HG02610 (cell line): ENCODE results near the gene LBHD2.
"Not testable (repeated sequence)": the region's sequence is repeated elsewhere in the genome, so short reads cannot be mapped to it uniquely, and the experiment has no call there.

Source experiments
- ATAC-seq: cut with Tn5 transposase; IDR thresholded peaks from one replicate; pipeline ENCODE4 v1.9.1; 2021; ENCODE audit warnings: mild to moderate bottlenecking, moderate library complexity; ENCODE audit not compliant: unreplicated experiment

The LBHD2 gene

DNA sequence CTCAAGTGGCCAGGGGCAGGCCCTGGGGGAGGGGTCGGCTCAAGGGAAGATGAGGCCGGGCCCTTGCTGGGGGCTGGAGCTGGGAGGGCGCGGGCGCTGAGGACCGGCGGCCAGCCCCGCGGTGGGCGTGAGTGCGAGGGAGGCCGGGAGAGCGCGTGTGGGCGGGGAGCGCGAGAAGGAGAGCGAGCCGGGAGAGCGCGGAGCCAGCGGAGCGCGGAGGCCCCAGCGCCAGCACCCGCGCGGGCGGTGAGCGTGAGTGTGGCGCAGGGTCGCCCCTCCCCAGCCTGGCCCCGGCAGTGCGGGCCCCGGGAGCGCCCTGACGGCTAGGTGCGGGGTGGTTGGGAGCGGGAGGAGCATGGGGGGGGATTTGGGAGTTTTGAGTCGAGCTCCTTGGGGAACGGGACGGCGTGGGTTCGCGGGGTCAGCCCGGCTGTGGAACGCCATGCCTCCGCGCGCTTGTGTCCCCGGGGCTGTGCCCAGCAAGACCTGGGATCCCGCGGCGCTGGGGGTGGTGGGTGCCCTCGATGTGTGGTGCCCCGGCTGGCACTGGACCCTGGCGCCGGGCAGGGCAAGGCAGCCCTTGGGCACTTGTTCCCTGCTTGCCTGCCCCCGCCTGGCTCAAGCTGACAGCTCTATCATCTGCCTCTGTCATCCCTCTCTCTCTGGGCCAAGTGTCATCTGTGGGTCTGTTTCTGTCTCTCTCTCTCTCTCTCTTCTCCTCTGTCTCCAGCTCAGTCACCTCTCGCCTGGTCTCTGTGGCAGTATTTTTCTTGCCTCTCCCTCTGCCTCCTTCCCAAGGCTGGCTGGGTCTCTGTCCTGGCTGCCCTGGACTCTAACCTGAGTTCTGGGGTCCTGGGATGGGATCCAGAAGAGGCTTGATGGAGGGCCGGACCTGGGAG, at the start of gene LBHD2:
Gene LBHD2, plus strand, starts transcription at position 190 of the 899 bp plus-strand sequence. CDS start 1,803 bp downstream, outside the sequence.
- ATAC-seq = no peak

DNA sequence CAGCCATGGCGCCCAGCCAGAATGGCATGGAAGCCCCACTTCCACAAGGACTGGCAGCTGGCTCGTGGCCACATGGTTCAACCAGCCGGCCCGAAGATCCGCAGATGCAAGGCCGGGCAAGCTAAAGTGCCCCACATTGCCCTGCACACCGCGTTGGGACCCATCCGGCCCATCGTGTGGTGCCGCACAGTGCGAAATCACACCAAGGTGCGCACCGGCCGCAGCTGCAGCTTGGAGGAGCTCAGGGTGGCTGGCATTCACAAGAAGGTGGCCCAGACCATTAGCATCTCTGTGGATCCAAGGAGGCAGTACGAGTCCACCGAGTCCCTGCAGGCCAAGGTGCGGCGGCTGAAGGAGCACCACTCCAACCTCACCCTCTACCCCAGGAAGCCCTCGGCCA, 42.5 kb upstream of the LBHD2 start:
- ATAC-seq = no peak

DNA sequence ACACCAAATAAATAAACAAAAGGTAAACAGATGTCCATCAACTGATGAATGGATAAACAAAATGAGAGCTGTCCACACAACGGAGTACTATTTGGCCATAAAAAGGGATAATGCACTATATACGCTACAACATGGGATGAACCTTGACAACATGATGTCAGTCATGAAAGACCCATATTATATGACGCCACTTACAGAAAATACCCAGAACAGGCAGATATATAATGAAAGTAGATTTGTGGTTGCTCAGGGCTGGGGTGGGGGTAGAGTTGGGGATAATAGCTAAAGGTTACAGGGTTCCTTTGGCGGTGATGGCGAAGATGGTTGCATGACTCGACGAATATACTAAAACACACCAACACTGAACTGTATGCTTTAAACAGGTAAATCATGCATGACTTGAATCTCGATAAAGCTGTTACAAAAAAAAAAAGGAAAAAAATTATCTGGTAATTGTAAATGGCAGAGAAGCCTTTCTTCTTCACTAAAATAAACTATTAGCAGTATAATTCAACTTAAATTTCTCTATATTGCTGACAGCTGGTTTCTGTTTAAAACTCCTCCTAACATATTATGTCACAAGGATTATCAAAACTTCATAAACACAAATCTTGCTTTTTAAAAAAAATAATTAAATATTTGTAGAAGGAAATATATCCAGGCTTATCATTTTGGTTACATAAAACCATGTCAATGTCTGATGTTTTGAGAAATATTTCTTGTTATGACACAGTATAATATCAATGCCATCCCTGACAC, 40.6 kb upstream of the LBHD2 start:
- ATAC-seq = no peak

DNA sequence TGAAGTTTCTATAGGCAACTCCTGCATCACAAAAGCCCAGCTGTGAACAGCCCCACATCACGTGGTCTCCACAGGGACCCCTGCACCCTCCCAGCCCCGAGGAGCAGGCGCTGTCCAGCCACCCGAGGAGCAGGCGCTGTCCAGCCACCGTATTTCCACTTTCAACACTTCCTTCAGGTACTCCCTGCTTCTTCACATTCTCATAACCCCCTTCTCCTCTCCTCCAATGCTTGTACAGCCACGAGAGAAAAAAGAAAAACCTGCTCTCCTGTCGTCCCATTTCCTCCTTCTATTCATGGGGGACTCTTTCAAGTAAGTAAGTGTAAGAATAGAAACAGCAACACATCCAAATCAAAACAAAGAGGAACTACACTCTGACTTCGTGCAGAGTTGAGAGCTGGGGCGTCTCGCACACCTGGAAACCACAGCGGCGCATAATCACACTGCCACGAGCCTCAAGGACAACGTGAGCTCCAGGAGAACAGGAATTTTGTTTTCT, 38.6 kb upstream of the LBHD2 start:
- no peak for ATAC-seq

DNA sequence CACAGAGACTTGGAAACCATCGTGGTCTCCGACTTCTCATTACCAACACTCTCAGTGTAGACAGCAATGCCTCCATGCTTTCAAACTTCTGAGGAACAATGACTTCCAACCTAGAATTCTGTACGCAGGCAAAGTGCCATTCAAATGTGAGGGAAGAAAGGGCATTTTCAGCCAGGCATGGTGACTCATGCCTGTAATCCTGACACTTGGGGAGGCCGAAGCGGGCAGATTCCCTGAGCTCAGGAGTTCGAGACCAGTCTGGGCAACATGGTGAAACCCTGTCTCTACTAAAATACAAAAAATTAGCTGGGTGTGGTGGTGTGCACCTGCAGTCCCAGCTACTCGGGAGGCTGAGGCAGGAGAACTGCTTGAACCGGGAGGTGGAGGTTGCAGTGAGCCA, 36.6 kb upstream of the LBHD2 start:
- not testable (repeated sequence) for ATAC-seq

DNA sequence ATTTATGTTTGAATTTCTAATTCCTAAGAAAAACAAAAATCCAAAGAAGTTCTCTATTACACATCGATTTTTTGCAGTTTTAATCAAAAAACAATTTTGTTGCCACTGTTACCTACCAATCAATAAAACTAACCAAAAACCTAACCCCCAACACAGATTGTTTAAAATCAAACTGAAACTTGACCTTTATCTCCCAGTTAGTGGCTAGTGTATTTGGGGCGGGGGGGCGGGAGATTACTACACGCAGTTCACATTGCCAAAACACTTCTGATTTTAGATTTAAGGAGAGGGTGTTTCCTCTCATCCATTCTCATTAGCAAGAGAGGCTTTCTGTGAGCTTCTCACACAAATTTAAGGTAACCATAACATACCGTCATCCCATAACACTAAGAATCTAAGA, 33.1 kb upstream of the LBHD2 start:
- no peak for ATAC-seq

DNA sequence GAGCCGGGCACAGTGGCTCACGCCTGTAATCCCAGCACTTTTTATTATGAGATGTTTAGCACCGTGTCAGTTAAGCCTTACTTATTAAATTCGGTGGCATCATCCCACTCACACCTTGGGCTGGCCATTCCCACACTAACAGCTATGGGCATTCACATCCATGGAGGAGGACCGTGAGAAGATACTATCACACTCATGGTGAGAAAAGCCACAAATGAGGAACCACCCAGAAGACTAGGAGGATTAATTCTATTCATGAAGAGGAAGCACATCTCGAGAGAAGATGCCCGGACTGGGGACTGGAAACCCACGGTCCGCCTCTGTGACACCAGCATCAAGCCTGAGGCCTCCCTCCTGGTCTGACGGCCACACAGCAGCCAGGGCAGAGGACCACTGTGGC, 31.6 kb upstream of the LBHD2 start:
- ATAC-seq = no peak

DNA sequence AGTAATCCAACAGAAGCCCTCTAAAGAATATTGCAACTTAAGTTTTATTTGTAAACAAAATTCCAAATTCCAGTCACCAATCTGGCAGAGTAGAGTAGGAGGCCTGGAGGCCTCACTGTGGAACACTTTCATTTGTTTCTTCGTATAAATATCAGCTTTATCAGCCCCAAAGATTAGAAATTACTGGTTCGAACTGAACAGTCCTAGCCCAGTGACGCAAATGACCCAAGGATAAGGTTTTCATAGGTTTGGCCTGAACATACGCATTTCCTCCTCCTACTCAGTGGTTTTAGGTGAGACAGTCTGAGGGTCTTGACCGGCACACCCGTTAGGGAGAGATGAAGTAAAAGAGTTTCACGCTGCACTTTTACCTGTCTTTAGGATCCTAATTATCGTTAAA, 28.3 kb upstream of the LBHD2 start:
- no peak for ATAC-seq

DNA sequence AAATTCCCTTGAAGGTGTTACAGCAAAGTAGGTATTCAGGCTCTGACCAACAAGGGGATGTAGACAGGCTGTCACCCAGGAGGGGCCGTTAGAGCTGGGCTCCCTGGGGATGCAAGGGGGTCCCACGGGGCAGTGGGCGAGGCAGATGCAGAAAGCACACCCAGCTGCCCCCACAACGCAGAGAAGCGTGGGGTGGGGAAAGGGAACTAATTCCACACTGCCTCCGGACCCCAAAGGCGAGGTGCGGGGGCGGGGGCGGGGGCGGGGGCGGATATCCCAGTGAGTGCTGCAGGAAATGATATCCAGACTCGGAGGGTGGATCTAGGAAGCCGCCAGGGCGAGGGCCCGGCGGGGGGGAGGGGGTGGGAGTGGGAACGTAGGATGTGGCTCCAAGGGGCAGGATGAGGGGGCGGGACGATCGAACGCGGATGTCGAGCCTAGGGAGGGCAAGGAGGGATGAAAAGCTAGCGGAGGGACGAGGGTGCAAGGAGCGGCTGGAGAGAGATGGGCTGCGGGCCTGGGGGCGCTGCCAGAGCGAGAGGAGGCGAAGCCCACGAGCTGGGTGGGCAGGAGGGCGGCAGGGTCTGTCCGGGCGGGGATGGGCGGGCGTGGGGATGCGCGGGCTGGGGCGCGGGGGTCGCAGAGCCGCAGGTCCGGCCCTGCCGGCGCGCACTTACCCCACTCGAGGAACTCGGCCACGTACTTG, 27.5 kb upstream of the LBHD2 start:
- peak; percentile 3 for ATAC-seq

DNA sequence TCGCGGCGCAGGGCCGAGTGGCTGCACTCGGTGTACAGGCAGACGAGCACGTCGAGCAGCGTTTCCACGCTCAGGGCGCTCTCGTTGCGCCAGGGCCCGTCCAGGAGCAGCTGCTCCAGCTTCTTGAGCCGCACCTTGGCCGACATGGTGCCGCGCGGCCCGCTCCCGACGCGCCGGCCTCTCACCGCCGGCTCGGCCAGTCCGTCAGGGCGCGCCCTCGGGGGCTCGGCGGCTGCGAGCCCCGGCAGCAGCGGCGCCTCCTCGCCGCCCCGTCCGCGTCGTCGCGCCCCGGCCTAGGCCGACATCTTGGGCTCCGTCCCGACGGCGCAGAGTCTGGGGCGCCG, 27.0 kb upstream of the LBHD2 start:
- ATAC-seq = no peak

DNA sequence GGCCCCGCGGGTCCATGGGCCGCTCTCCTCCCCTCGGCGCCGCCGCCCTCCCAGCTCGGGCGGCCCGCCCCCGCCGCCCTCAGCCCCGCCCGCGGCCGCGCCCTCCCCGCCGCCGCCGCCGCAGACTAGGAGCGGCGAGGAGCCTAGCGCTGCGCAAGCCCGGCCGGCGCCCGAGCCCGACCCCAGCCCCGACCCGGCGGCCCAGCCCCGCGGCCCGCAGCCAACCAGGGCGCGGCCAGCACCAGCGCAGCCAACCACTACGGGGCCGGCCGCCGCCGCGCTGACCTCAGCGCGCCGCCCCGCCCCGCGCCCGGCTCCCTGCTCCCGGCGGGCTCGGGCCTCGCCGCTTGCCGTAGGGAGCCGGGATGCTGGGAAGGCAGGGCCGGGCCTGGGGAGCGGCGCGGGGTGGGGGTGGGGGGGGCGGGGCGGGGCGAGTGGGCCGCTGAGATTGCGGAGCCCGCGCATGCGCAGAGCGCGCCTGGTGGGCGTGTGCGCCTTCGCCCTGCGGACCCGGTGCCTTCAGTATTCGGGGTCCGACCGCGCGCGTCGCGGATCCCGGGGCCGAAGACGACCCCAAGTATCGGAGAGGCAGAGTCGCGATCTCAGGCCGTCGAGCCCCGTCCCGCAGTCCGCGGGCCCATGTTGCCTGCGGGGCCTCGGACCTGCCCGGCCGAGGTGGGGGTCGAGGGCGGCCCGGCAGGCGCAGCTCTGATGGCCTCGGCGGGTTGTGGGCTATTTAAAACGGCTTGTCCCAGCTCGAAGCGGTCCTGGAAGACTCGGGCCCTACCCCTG, 26.4 kb upstream of the LBHD2 start, which contains the start of gene CDC42BPB:
Gene CDC42BPB, minus strand, starts transcription at position 178 of the 792 bp plus-strand sequence. CDS start 376 bp downstream, outside the sequence.
- peak; percentile 74 for ATAC-seq

DNA sequence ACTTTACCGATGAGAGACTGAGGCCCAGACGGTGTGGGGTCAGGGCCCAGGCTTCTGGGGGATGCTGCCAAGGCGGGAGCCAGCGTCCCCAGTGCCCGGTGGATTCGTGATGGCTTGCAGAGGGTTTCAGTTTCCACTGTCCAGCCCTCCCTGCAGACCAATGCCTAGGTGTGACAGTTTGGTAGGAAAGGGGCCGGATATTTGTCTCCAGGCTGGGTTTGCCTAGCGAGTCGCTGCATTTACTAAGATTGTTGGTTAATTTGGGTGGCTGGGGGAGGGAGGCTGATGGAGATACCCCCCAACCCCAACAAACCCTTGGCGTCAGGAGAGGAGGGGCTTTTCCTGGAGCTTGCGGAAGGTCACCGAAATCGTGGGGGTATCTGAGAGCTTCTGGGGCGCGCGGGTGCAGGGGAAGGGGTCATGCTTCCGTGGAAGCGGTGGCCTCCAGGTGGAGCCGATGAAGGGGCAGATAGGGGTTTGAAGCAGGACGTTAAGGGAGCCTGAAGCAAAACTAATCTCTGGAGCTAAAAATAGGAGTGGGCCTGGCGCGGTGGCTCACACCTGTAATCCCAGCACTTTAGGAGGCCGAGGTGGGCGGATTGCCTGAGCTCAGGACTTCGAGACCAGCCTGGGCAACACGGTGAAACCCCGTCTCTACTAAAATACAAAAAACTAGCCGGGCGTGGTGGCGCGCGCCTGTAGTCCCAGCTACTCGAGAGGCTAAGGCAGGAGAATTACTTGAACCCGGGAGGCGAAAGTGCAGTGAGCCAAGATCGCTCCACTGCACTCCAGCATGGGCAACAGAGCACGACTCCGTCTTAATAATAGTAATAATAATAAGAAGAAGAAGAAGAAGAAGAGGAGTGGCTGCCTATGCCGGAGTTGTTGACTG, 25.6 kb upstream of the LBHD2 start:
- no peak for ATAC-seq

DNA sequence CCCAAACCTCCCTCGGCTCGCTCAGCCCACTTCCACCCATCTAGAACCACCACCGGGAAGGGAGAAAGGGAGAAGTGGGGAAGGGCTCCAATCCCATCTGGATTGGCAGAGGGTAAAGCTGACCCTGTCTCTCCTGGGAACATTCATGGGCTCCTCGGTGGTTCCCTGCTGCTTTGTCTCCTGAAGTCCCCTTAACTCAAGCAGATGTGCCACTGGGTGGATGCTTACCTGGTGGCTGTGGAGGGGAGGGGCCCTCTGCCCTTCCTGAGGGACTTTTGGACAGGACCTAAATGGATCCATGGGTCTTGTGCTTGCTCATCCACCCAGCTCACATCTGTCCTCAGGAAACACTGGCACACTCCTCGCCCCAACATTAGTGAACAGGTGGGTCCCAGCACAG, 24.5 kb upstream of the LBHD2 start:
- no peak for ATAC-seq

DNA sequence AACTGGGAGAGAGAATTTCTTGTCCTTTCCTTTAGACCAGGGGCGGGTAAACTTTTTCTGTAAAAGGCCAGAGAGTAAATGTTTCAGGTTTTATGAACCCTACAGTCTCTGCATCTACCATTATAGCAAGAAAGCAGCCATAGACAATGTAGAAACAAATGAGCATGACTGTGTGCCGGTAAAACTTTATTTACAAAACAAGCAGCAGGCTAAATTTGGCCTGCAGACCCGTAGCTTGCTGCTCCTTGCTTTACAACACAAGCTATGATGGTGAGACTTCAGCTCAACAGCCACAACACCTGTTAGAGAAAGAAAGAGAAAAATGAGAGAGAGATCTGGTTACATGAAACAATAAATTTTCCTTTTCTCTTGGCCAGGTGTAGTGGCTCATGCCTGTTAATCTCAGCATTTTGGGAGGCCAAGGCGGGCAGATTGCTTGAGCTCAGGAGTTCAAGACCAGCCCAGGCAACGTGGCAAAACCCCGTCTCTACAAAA, 22.5 kb upstream of the LBHD2 start:
- ATAC-seq = no peak

DNA sequence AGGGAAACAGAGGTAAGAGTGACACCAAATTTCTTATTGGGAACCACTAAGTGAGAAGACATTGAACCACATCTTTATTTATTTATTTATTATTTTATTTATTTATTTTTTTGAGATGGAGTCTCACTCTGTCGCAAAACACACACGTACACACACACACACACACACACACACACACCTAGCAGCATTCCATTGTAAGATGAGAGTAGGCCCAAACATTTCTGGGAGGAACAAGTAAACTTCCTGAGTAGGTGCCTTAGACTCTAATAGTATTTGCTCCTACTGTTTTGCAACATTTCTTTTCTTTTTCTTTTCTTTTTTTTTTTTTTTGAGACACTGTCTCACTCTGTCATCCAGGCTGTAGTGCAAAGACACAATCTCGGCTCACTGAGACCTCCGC, 19.6 kb upstream of the LBHD2 start:
- ATAC-seq = no peak

DNA sequence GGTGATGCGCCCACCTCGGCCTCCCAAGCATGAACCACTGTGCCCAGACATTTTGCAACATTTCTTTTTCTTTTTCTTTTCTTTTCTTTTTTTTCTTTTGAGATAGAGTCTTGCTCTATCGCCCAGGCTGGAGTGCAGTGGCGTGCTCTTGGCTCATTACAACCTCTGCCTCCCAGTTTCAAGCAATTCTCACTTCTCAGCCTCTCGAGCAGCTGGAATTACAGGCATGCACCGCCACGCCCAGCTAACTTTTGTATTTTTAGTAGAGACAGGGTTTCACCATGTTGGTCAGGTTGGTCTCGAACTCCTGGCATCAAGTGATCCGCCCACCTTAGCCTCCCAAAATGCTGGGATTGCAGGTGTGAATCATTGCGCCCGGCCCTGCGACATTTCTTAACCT, 19.0 kb upstream of the LBHD2 start:
- ATAC-seq = no peak

DNA sequence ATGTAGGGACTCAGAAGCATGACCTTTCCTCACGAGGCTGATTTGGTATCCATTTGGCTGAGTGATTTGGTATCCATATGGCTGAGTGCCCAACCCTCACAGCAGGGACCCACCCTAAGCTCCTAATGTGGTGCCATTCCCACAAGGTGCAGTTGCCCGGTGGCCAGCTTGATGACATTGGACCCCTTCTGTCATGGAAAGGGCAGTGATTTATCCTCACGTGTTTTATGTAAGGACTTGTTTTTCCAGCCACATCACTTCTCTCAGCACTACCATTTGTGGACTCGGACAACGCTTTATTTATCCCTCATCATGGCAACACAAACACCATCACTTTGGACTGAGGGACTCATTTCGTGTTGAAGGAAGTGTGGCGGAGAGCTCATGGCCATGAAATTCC, 18.1 kb upstream of the LBHD2 start:
- no peak for ATAC-seq

DNA sequence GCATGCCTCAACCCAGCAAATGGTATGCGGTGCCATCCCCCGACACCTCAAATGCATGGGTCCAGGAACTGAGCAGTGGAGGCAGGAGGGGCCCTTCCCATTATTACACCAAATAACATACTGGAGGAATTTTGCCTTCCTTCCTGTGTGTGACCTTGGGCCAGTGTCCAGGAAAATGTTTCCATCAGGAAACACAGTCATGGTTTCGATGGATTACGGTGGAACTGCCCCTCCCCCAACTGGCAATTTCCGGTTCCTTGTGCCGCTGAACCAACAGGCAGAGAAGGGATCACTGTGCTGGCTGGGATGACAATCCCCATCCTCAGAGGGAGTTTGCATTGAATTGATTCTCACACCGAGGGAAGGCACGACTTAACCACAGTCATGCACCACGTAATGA, 17.6 kb upstream of the LBHD2 start:
- no peak for ATAC-seq

DNA sequence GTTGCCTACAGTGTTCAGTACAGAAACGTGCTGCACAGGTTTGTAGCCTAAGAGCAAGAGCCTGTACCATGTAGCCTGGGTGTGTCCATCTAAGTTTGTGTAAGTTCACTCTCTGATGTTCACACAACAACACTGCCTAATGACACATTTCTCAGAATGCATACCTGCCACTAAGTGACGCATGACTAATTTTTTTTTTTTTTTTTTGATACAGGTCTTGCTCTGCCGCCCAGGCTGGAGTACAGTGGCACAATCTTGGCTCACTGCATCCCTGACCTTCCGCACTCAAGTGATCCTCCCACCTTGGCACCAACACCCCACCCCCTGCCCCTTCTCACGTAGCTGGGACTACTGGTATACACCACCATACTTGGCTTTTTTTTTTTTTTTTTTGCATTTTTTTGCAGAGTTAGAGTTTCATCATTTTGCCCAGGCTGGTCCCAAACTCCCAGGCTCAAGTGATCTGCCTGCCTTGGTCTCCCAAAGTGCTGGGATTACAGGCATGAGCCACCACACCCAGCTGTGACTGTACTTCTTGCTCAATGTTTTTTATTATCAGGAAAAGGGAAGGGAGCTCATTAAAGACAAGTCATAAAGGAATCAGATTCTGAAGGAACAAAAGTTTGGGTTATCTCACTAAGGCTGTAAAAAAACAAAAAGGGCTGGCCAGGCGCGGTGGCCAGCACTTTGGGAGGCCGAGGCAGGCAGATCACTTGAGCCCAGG, 16.6 kb upstream of the LBHD2 start:
- ATAC-seq = no peak
